Stimulated activated CD4-positive, alpha-beta T cell treated with anti-CD3 and anti-CD28 coated beads, TNF-alpha, amount 100 ng/mL, for 4 hours (primary cell): ENCODE data around the gene SPTB.

ENCODE experiments used
- DNase-seq, 3 experiments: peaks; one replicate each; pipeline ENCODE4 v3.0.0-alpha.2; 2020; ENCODE audit warnings: low read depth in 3 of 3

SPTB gene

GRCh38 chr14:64729386-64730060 lies 150.2 kb downstream of the SPTB start:
- no peak for DNase-seq

- DNase-seq: no peak
Measured at GRCh38 chr14:64728856-64729255, 150.9 kb downstream of the SPTB start.

- no peak for DNase-seq
Measured at GRCh38 chr14:64728106-64728505, 151.6 kb downstream of the SPTB start.

DNA sequence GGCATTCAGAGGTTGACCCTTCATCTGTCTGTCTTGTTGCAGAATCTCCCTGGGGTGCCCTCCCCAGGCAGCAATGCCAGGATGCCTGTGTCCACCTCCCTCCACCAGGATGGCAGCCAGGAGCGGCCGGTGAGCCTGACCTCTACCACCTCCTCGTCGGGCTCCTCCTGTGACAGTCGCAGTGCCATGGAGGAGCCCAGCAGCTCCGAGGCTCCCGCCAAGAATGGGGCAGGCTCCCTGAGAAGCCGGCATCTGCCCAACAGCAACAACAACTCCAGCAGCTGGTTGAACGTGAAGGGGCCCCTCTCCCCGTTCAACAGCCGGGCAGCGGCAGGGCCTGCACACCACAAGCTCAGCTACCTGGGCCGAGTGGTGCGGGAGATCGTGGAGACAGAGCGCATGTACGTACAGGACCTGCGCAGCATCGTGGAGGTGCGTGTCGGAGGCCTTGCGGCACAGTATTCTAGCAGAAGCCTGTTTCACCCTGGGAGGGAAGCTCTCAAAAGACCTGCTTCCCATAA lies 152.1 kb downstream of the SPTB start:
- no peak for DNase-seq

GRCh38 chr14:64726585-64726890 lies 153.2 kb downstream of the SPTB start:
- no peak for DNase-seq

DNA sequence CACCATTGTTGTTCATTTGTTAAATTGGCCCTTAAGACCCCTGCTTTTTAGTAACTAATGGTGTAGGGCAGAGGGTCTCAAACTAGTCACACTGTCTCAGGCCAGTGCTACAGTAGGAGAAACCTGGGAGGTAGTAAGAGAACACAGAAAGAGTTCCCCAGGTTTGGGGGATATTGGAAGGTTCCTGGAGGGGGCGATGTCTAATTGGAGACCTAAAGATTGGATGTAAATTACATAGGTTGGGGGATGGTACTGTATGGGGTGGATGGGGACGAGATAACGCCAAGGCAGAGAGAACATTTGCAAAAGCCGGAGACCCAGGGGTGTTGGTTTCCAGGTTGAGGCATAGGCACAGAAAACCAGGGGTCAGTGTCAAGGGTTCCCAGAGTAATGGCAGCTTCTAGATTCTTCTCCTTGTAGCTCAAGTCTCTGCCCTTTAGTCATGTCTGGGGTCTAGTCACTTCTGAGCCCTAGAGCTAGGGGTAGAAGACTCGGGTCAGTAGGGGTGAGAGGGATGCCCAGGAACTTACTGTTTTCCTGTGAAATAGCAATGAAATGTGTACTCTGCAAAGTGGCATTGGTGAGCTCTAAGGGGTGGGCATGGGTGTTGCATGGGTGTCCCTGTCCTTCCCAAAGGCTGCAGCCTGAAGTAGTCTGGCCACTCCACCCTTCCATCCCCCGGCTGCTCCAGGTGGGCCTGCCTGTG lies 153.7 kb downstream of the SPTB start:
- no peak for DNase-seq

DNA sequence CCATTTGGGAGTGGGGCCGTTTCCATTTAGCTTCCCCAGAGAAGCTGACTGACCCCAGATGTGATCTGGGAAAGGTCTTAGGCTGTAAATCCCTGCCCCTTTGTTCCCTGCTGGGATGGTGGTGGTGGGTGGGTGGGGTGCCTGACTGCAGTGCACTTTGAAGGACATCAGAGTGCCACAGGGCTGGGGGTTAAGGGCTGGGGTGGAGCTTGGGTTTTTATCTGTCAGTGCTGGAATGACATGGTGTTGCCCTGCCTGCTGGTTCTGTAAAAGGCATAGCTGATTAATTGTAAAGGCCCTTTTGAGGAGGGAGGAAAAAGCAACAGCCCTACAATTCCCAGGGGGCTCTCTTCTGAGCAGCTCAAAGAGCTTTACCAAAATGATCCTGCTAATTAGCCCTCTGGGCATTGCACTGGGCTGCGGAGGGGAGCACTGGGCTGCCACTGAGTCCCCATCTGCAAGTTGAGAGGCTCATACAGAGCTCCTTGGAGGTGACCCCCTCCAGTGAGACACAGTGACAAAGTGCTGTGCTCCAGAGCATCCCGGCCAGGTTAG lies 154.4 kb downstream of the SPTB start:
- no peak for DNase-seq

- DNase-seq: no peak
Measured at GRCh38 chr14:64724578-64724930, 155.2 kb downstream of the SPTB start.

- DNase-seq: no peak
Measured at GRCh38 chr14:64723691-64724577, 155.8 kb downstream of the SPTB start.

DNA sequence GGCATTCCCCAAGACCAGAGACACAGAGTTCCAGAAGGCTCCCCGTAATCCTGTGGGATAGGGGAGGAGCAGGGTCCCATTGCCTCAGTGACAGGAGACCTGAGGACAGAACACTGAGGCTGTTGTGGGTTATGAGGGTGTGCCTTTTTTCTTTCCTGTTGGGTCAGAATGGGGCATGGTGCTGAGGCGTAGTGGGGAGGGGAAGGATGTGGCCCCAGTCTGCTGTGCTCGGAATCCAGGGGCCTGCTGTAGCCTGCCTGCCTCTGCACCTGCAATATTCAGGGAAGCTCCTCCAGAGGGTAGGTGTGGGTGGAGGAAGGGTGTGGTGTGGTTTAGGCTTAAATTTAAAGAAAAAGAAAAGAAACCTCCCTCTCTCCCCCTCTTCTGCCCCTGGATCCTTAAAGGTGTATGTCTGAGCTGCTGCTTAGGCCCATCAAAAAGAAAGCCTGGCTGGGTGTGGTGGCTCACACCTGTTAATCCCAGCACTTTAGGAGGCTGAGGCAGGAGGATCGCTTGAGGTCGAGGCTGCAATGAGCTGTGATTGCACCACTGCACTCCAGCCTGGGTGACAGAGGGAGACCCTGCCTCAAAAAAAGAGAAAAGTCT lies 156.8 kb downstream of the SPTB start:
- no peak for DNase-seq

GRCh38 chr14:64721899-64722298 lies 157.8 kb downstream of the SPTB start:
- DNase-seq: no peak

DNA sequence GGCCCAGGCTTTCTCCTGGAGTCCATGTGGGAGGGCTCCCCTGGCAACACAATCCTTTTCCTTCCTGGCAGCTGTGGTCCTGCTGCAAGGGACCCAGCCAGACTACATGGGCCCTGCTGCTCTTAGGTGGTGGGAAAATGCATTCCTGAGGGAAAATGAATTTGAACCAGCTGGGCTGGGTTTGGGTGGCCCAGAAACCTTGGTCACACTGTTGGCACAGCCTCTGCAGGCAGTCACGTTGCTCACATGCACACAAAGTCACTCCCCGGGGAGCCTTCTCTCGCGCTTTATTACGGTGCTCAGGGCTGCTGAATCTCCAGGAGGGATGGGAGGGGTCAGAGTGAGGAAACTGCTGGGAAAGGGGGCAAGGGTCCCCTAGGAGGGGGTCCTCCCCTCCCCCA lies 158.3 kb downstream of the SPTB start:
- DNase-seq: no peak

GRCh38 chr14:64720131-64720576 lies 159.6 kb downstream of the SPTB start:
- no peak for DNase-seq

DNA sequence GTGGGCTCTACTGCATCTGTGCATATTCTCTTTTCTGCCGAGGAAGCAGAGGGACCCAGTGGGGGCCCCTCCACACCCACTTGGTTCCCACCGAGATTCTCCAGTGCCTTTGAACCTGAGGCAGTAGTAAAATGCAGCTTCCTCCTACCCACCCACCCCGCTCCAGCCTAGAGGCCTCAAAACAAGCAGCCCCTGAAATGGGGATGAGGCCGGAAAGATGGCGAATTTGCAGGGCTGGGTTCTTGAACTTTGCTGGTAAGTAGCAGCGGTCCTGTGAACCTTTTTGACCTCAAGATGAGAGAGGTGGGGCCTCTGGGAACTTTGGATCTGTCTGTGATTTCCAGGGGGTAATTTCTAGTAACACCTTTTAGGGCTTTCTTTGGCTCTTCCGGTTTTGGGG lies 160.1 kb downstream of the SPTB start:
- no peak for DNase-seq

GRCh38 chr14:64718762-64719161 lies 160.9 kb downstream of the SPTB start:
- no peak for DNase-seq

GRCh38 chr14:64717870-64718269 lies 161.8 kb downstream of the SPTB start:
- DNase-seq: no peak

DNA sequence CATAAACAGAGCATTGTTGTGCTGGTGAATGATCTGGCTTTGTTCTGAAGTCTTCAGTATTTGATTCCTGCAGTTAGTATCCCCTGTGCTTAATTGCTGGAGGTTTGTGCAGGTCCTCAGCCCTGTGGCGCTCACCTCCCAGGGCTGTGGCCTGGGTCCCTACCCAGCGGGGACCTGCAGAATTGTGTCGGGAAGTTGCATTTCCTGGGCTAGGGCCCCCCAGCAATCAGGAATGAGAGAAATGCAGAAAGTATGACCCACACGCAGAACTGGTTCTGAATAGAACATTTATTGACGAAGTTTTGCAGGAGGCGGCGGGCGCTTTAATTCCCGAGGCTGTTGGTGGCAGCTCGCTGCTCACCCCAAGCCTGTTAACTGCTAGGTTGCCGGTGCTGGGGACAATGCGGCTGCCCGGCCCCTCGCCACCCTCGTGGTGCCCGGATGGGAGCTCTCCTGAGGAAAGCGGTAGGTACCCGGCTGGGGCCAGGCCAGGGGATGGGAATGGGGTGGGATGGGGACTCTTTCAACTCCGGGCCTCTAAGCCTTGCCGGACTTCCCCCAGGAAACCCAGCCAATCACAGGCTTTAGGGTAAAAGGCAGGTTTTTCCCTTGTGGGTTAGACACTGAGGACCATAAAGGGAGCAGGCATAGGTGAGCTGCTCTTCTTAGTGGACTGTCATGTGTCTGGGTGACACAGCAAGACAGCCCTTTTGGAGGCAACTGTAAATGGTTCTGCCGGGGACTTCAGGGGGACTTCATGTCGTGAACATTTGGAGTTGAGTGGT lies 163.9 kb downstream of the SPTB start:
- no peak for DNase-seq

GRCh38 chr14:64715146-64715627 lies 164.5 kb downstream of the SPTB start:
- no peak for DNase-seq

GRCh38 chr14:64714432-64715025 lies 165.2 kb downstream of the SPTB start:
- DNase-seq: no peak

- DNase-seq: no peak
Measured at GRCh38 chr14:64713677-64714076, 166.0 kb downstream of the SPTB start.
